Sciatic nerve (tissue), 2 donors: ENCODE results near the gene PGLYRP2. TPM values are rescaled to one million over a fixed set of nuclear protein-coding genes. Genes with fewer than 3 reads are reported as not detected.

ENCODE experiments used
- ATAC-seq: fragments of 200-7000 bp; cut with Tn5 transposase; one replicate; pipeline ENCODE4 v1.9.1; 2020; ENCODE audit warnings: mild to moderate bottlenecking, moderate library complexity
- DNase-seq: peaks from one replicate; pipeline ENCODE4 v3.0.0-alpha.2; 2020; ENCODE audit warnings: low spot score
- intact Hi-C: fragments of 100-400 bp; cut with DNase I; formaldehyde crosslinking; loops from one replicate; pipeline ENCODE4 v1.14.2; 2022
- total RNA-seq: library from RNA; stranded (reverse); fragmentation: NEBNext Ultra II Directional; extraction: Animal tissue kit (Norgen Biotek cat#: 25700); gene quantifications from one replicate; pipeline ENCODE4 v1.2.1, GENCODE V29; 2021
- donor health status: DM: no; HTN: no; CAD: no.
- donor health status: DM: no; HTN: no; CAD: no.

PGLYRP2 gene
- total RNA-seq, 1 donor from 2014 or later, result not detected

DNA sequence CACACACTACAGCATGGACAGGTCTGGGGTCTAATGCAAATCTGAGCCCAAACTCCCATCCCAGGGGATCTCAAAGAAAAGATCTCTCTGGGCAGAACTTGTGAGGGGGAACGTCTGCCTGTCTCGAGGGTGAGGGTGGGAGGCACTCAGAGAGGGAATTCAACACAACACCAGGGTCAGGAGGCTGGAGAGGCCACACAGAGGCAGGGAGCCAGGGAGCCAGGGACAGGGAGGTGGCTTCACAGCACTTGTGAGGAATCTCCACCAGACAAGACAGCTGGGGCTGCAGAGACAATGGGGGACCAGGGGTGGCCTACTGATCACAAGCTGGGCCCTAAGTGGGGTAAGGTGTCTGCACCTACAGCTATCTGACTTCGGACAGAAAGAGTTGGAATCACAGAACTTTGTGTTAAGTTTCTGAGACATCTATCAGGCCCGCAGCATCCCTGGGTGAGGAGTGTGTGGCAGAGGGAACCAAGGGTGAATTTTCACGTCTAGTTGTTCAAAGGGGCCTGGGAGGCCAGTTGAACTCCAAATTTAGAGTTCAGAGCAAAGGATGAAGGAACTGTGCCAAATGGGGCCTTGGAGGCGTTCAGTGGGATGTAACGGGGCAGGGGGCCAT, 47.8 kb downstream of the PGLYRP2 start:
- ATAC-seq (no peak), DNase-seq (no peak)
- intact Hi-C loops, result no loop called here

DNA sequence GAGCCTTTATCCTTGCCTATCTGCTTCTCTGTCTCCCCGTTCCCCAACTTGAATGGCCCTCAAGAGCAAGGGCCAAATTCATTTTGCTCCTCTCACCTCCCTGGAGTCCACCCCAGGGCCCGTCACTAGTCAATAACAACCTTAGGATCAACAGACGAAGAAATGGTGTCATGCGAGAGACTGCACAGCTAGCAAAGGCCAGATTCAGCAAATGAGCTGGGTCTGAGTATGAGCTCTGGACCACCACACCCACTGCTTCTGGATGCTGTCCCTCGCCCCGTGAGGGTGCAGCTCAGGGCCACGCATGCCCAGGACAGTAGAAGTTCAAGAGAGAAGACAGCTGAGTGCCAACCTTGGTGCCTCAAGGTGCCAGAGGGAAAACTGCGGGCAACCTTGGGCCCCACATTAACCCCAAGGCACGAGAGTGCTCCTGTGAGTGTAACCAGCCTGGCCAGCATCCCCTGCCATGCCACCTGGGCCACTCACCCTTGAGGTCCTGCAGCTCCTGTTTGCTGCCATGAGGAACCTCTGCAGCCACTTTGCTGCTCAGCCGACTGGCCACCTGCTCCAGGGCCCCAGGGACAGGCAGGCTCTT, 48.7 kb downstream of the PGLYRP2 start:
- no peak for ATAC-seq
- intact Hi-C loops, result no loop called here
- no peak for DNase-seq

DNA sequence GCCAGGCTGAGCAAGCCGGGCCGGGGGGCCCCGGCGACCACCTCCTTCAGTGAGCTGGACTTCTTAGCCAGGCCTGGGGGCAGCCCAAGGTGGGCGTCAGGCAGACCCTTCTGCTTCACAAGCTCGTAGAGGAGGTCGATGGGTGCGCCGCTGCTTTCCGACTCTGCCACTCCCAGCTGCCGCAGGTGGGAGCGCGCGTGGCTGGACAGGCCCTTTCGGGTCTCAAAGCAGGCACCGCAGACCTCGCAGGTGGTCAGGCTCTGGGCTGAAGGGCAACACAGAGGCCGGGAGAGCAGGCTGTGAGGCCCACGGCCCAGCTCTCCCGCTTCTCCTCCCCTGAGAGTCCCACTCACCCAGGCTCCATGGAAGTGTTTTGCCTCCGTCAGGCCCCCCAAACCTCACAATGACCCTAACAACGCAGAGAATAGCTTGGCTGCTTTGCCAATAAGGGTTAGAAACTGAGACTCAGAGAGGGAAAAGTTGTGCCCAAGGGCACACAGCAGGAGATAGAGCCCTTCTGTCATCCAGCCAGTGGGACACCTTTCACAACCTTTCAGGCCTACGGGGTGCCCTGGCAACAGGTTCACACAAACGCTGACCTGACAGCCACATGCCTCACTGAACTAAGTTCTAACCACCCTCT, 49.4 kb downstream of the PGLYRP2 start:
- intact Hi-C loops, result no loop called here

DNA sequence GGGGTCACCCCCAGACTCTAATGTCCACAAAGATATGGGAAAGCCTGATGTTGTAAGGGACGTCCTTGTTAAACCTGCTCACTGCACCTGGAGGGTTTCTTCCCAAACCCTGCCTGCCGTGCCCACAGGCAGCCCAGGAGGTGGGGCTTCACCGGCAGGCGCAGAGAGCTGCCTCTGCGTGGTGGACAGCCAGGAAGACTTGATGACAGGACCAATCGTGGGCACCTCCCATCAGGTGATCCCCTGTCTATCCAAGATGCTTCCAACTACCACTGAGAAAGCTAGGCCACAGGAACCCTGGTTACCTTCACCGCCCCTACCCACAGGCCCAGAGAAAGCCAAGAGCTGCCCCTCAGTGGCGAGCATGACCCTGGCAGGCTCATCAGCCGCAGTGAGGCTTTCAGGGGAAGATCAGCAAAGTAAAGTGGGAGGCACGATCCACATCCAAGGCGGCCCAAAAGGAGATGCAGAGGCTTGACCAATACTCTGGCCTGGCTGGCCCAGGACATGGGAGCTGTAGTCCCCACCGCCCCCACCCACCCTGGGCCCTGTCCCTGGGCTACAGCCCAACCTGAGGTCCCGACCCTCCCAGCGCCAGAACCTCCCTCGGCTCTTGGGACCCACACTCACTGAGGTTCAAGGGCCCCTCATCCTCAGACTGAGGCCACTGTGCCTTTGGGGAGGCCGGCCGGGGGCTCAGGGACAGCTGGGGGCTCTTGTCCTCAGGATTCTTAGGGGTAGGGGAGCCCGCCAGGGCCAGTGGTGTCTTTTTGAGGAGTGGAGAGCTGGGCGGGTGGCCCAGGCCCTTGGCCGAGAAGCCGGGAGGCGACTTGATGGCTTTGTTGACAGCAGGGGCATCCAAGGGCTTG, 50.1 kb downstream of the PGLYRP2 start:
- no peak for DNase-seq
- no peak for ATAC-seq
- intact Hi-C loops, result no loop called here

More for the DNA sequence above, 49.4 kb downstream of the PGLYRP2 start:
- ATAC-seq (no peak), DNase-seq (no peak)

DNA sequence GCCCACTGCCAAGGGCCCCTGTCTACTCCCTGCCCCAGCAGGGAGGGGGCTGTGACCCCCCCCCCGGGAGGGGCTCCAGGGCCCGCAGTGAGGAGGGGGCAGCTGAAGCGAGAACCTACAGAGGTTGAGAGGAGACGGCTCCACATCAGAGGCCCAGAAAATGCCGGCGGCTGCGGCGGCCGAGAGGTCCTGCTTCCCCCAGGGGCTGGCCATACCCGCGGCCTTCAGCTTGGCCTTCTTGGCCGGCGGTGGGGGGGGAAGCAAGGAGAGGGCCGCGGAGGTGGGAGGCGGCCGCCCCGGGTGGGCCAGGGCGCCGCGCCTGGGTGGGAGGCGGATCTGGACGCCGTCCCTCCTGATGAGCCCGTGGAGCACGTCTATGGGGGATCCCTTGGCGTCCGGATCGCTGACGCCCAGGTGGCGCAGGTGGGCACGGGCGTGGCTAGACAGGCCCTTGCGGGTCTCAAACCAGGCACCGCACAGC, 51.3 kb downstream of the PGLYRP2 start:
- no peak for DNase-seq
- ATAC-seq, result no peak
- intact Hi-C loops, result no loop called here

DNA sequence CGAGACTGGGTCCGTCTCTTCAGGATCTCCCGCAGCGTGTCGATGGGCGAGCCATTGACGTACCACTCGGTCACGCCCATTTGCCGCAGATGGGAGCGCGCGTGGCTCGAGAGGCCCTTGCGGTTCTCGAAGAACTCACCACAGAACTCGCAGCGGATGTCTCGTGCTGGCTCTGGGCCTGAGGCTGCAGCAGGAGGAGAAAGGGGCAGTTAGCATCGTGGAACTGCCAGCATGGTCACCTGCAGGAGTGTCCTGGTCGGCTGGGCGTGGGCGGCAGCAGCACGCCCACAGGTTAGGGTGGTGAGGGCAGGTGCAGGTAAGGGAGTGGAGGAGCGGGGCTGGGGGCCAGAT, 52.0 kb downstream of the PGLYRP2 start:
- no peak for DNase-seq
- intact Hi-C loops, result no loop called here
- ATAC-seq, result no peak

DNA sequence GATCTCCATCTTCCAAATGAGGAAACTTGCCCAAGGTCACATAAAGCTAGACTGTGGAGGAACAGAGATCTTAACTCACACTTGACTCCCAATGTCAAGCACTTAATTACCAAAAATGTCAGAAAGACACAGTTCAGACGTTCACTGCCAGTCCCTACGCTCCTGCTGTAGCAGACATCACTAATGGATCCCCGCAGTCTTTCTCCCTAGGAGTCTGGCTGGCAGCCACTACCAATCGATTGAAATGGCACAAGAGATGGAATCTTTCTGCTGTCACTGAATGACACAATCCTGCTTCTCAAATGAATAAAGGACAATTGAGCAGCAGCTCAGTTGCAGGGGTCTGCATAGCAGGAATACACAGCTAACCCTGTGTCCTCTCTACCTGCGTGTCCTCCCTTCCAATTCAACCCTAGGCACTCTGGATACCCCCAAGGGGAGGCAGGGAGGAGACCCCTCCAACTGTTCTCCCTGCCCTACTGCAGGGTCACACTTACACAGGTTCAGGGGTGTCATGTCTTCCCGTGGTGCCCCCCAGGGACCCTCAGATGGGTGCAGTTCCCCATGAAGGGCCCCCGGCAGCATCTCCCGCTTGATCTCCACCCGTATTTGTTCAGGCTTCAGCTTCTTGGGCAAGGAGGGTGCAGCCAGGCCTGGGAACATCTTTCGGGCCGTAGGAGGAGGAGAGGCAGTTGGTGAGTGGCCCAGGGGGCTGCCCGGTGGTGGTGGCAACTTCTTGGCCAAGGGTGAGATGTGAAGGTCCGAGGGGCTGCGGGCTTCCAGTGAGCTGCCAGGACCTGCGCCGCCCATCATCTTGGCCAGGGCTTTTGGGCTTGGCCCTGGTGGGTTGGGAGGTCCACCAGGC, 52.6 kb downstream of the PGLYRP2 start:
- ATAC-seq, result no peak
- DNase-seq, result no peak
- intact Hi-C loops, result no loop called here

DNA sequence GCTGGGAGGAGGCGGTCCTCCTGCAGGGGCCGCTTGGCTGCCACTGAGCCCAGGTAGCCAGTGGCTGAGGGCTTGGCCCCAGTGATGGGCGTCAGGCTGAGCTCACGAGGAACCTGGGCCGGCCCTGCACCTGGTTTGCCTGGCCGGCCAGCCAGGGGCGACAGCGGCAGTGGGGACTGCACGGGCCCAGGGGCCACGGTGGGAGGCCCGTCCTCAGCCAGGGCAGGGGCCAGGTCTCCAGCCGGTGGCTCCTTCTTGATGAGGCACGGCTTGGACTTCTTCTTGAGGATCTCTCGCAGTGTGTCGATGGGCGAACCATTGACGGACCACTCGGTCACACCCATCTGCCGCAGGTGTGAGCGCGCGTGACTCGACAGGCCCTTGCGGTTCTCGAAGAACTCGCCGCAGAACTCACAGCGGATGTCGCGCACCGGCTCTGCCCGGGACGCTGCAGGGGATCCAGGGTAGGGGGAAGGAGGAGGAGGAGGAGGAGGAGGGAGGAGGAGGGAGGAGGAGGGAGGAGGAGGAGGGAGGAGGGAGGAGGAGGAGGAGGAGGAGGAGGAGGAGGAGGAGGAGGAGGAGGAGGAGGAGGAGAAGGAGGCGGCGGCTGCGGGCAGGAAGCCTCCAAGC, 53.9 kb downstream of the PGLYRP2 start:
- ATAC-seq (no peak), DNase-seq (no peak)
- intact Hi-C loops, result no loop called here

DNA sequence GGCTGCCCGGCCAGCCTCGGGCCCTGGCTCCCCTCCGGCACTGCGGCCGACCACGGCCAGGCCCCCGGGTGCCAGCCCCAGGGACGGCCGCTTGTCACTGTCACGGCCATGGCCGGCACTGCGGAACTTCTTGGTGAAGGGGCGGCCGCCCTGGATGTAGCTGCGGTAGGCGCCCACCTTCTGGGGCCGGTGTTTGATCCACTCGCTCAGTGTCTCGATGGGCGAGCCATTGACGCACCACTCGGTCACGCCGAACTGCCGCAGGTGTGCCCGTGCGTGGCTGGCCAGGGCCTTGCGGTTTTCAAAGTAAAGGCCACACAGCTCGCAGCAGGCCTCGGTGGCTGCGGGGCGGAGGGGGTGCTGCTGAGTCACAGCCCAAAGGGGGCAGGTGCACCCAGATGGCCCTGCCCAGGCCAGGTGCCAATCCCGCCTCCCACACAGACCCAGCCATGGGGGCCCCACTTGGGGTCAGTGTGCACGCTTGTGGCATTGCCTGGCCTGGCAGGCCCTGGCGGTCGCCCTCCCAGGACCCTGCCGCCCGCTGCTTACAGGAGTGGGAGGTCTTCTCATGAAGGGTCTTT, 54.5 kb downstream of the PGLYRP2 start:
- intact Hi-C loops, result no loop called here
- ATAC-seq, result no peak
- no peak for DNase-seq

DNA sequence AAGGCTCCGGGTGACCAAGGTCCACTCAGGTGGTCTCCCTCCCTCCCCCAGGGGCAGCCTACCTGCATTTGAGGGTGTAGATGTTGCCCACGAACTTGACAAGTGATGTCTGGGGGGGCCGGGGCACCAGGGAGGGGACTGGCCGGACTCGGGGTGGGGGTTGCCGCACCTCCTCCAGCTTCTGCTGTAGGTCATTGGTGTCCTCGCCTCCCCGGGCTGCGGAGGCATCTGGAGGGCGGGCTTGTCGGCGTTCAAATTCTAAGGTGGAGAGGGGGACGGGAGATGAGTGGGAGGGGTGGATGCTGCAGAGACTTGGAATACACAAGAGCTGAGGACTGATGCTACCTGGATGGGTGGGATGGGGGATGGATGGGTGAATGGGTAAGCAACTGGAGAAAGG, 55.2 kb downstream of the PGLYRP2 start:
- ATAC-seq (no peak), DNase-seq (no peak)
- intact Hi-C loops, result no loop called here

DNA sequence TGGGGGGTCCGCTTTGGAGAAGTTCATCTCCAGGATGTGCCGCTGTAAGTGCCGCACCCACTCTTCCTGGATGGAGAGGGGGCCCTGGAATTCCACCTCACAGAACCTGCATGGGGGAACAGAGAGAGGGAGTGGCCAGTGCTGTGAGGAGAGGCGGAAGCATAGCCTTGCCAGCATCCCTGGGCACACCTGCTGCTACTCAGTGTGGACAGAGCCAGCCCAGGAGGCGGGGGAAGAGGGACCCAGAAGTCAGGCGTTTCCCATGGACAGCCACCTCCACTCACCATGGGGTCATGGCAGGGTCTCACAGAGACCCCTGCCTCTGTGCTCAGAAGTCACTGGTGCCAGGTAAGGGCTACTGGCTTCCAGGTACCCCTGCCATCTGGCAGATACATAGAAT, 56.2 kb downstream of the PGLYRP2 start:
- intact Hi-C loops, result no loop called here
- DNase-seq (no peak), ATAC-seq (no peak)

DNA sequence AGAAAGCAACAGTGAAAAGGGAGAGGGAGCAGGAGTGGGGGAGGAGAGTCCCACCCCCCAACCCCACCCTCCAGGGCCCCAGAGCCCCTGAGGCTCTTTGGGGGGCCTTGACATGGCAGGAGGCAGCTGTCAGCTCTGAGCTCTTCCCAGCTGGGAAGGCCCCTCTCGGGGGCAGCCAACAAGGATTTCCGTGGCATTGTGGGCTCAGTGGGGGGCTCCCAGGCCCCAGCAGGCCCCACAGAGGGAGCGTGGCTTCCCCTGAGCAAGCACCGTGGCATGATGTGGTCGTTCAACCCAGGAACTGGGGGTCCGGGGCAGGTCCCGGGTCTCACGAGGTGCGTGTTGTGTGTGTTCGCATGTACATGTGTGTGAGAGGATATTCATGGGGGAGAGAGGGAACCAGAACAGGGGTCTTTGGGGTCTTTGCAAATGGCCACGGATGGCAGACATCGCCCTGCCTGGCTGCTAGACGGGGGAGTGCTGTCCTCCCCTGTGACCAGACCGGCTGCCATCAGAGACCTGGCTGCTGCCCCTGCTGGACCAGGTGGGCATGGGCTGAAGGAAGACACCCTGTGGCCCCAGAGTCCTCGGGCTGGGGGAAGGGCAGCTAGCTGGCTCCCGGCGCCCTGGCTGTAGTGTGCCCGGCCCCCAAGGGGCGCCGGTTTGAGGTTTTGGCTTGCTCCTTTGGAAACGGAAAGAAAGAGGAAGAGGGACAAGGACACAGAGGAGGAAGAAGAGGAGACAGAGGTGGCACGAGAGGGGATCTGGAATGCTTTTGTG, 56.8 kb downstream of the PGLYRP2 start:
- intact Hi-C loops, result no loop called here
- DNase-seq (no peak), ATAC-seq (no peak)

DNA sequence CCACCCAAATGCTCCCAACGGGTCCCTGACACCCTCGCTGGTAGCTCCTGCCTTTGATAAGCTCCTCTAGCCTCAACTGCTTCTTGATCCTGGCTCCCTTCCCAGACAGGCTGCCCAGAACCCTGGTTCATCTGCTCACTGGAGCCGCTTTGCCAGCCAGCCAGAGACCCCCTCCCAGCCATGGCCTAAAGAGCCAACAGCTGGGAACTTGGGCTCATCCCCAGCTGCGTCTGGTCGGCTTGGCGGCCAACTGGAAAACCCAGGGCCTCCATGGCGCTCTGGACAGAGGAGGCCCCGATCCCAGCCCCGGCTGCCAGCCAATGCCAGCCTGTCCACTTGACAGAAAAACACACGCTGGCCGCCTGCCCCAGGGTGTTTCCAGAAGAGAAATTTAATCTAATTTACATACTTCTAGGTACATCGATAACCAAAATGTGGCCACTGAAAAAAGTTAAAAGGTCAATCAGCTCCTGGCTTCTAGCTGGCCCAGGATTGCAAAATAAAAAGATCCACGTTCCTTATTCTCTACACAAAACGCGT, 57.5 kb downstream of the PGLYRP2 start:
- no peak for DNase-seq
- intact Hi-C loops, result no loop called here
- ATAC-seq, result no peak

DNA sequence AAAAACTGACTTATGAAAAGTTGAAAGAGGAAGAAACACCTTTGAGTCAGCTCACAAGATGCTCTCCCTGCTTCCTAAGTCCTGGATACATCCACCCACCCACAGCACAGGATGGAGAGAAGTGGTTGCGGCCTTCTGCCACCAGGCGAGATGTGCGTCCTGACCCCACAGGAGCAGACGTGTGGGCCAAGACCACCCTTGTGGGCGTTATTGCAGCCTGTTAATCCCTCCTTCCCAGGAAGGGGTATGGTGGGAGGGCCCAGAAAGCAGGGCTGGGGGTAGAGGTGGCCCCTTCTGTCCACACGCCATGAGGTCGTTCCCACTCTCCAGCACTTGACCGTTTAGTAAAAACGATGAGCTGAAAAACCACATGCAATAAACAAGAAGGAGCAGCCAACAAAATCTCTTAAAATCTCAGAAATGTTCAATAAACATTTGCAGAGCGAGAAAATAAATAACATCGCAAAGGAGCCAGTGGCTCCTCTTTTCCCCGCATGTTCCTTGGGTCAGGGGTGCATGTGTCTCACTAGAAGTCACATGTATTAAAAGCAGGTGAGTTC, 58.1 kb downstream of the PGLYRP2 start:
- ATAC-seq (no peak), DNase-seq (no peak)
- intact Hi-C loops, result no loop called here

DNA sequence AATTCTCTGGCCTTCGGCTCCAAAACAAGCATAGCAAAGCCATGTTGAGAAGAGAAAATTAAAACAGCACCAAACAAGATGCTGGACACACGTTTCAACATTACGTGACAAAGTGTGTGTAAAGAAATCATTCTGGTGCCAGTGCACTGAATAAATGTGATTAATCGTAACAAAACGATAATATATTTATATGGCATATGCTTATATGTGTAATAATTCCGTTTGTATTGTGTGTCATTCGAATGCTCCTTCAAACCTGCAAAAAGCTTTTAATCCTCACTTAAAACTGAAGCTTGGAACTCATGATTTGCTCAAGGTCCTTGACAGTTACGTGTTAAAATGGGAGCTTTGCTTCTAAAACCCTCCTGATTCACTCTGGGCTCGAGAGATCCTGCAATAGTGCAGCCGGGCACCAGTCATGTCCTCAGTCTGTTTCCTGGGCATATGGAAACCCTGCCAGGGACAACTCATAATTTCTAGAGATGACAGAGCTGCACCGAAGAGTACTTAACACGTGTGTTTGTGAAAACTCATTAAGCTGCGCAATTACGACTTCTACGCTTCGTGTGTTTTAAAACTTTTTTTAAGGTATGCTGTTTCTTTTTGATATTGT, 59.8 kb downstream of the PGLYRP2 start:
- intact Hi-C loops, result no loop called here
- DNase-seq (no peak), ATAC-seq (no peak)
